ENCODE measurements around the gene USH2A. TPM values are rescaled to one million over a fixed set of nuclear protein-coding genes. Genes with fewer than 3 reads are reported as not detected.
A peak's percentile ranks its signal among the peaks of the same experiment; 100 is the strongest.

USH2A gene
- total RNA-seq, 1 donor from 2014 or later: not detected

DNA sequence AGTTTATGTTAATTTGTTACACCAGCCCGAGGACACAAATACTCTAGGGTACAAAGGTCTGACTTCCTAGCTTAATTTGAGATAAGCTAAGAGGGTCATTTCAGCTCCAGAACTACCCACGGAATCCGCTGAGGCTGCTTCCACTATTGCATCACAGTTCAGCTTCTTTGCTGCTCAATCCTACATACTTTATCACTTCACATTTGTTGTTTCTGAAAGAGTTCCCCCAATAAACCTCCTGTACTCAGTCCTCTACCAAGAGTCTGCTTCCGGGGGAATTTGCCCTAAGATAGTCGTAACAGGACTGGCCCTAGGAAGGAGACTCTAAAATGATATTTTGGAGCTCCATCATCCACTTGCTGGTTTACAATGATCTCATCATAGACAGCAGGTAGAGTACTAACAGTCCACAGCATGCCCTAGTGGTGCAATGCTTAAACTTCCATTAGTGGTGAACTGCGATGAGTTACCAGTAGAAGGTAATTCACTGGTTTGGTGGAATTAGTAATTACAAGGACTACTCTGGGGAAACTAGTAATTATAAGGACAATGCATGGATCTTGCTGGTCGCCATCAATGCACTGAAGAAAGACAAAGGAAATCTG, 229.3 kb downstream of the USH2A start:
- TF ChIP-seq, protein P1, sequence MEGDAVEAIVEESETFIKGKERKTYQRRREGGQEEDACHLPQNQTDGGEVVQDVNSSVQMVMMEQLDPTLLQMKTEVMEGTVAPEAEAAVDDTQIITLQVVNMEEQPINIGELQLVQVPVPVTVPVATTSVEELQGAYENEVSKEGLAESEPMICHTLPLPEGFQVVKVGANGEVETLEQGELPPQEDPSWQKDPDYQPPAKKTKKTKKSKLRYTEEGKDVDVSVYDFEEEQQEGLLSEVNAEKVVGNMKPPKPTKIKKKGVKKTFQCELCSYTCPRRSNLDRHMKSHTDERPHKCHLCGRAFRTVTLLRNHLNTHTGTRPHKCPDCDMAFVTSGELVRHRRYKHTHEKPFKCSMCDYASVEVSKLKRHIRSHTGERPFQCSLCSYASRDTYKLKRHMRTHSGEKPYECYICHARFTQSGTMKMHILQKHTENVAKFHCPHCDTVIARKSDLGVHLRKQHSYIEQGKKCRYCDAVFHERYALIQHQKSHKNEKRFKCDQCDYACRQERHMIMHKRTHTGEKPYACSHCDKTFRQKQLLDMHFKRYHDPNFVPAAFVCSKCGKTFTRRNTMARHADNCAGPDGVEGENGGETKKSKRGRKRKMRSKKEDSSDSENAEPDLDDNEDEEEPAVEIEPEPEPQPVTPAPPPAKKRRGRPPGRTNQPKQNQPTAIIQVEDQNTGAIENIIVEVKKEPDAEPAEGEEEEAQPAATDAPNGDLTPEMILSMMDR (IDR thresholded peaks at IDR 0.05): peak; percentile 21
- Mint-ChIP-seq H3K4me1 (ENCODE audit: unreplicated experiment) (no peaks in the 10 kb centered on the region), H3K9me3 (ENCODE audit: unreplicated experiment) (no peaks in the 10 kb centered on the region), H3K4me3 (ENCODE audit: unreplicated experiment) (no peak overlapping the region), H3K36me3 (ENCODE audit: unreplicated experiment) (no peaks in the 10 kb centered on the region), H3K27me3 (ENCODE audit: unreplicated experiment) (peaks cover 27% of the 10 kb centered on the region), H3K27ac (ENCODE audit: unreplicated experiment) (no peak overlapping the region)
- DNase-seq (ENCODE audit: extremely low spot score, unreplicated experiment): no peak

DNA sequence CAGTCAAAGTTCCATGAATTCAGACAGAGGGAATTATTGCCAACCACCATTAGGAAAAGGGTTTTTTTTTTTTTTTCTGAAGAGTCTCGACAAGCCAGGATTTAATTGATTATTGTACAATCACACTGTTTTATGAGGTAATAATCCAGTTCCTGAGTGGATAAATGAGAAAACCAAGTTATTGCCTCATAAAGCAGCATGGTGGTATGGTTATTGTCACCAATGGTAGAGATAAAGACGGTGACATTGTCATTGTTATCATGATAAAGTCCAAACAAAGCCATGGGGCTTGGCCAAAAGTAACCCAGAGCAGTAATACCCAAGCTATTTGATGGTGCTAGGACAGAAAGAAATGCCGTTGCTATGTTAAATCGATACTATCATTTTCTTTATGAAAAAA, 232.8 kb downstream of the USH2A start:
- Mint-ChIP-seq H3K27me3 (ENCODE audit: unreplicated experiment) (peaks cover 12% of the 10 kb centered on the region), H3K9me3 (ENCODE audit: unreplicated experiment) (no peaks in the 10 kb centered on the region), H3K4me1 (ENCODE audit: unreplicated experiment) (peaks cover 2% of the 10 kb centered on the region), H3K4me3 (ENCODE audit: unreplicated experiment) (no peak overlapping the region), H3K27ac (ENCODE audit: unreplicated experiment) (no peak overlapping the region), H3K36me3 (ENCODE audit: unreplicated experiment) (no peaks in the 10 kb centered on the region)
- TF ChIP-seq, protein P1 (IDR thresholded peaks at IDR 0.05): no peak
- DNase-seq (ENCODE audit: extremely low spot score, unreplicated experiment): no peak

DNA sequence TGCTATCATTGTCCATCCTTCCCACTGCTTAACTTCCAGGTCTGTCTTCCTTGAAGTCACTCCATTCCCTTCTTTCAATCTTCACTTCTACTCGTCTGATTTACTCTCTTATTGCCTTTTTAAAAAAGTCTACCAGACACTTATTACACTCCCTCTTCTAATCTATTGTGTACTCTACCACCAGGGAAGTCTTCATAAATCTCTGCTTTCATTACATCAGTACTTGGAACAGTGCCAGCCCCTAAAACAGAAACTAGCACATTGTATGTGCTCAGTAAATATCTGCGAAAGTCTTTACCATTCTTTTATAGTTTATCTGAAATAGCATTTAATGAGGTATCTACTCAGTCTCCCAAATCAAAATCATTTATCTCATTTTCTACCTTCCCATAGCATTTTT, 236.4 kb downstream of the USH2A start:
- Mint-ChIP-seq H3K9me3 (ENCODE audit: unreplicated experiment) (no peaks in the 10 kb centered on the region), H3K27me3 (ENCODE audit: unreplicated experiment) (peaks cover 3% of the 10 kb centered on the region), H3K4me1 (ENCODE audit: unreplicated experiment) (peaks cover 17% of the 10 kb centered on the region), H3K36me3 (ENCODE audit: unreplicated experiment) (no peaks in the 10 kb centered on the region), H3K27ac (ENCODE audit: unreplicated experiment) (no peak overlapping the region), H3K4me3 (ENCODE audit: unreplicated experiment) (no peak overlapping the region)
- TF ChIP-seq, protein P1 (IDR thresholded peaks at IDR 0.05): no peak
- DNase-seq (ENCODE audit: extremely low spot score, unreplicated experiment): no peak

DNA sequence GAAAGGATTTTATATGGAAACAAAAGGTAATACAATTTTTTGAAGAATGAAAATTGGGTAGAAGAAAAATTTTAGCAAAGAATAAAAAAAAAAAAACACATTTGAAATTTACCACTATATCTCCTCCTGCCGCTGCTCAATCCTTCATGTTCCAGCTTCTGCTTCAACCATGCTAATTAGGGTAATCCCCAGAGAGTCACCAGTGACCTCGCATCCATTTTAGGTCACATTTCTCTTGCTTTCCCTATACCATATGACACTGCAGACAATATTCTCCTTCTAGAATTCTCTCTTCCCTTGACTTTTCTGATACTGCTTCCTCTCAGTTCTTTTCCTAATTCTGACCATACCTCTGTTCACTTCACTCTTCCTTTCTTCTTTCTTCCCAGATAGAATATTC, 237.1 kb downstream of the USH2A start:
- no peak overlapping the region for H3K27ac Mint-ChIP-seq (ENCODE audit: unreplicated experiment)
- H3K4me3 Mint-ChIP-seq (ENCODE audit: unreplicated experiment): no peak overlapping the region
- TF ChIP-seq, protein P1 (IDR thresholded peaks at IDR 0.05): no peak
- peaks cover 18% of the 10 kb centered on the region for H3K4me1 Mint-ChIP-seq (ENCODE audit: unreplicated experiment)
- DNase-seq (ENCODE audit: extremely low spot score, unreplicated experiment): no peak
- H3K9me3 Mint-ChIP-seq (ENCODE audit: unreplicated experiment): no peaks in the 10 kb centered on the region
- no peaks in the 10 kb centered on the region for H3K36me3 Mint-ChIP-seq (ENCODE audit: unreplicated experiment)
- H3K27me3 Mint-ChIP-seq (ENCODE audit: unreplicated experiment): peaks cover 3% of the 10 kb centered on the region

DNA sequence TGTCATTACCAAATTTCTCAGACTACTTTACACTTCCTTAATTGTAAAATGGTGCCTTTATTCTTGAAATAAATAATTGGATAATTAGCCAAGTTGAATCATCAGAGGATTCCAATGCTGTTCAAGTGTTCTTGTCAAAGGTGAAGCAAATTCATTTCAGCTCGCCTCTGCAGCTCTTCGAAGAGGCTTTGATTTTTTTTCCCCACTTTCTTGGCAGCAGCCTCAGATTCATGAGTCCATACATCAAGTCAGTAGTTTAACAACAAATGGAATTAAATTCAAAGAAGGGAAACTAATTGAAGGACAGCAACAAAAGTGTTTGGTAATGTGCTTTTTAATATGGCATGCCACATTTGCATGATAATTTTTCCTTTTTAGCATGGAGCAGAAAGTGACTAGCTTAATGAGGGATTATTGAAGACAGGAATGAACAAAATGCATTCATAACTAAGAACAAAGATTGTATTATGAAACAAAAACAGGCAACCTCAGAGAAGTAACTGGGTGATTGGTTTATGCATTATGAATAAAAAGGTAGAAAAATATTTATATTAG, 239.0 kb downstream of the USH2A start:
- Mint-ChIP-seq H3K4me3 (ENCODE audit: unreplicated experiment) (no peak overlapping the region), H3K27me3 (ENCODE audit: unreplicated experiment) (peaks cover 3% of the 10 kb centered on the region), H3K9me3 (ENCODE audit: unreplicated experiment) (no peaks in the 10 kb centered on the region), H3K4me1 (ENCODE audit: unreplicated experiment) (peaks cover 18% of the 10 kb centered on the region), H3K36me3 (ENCODE audit: unreplicated experiment) (no peaks in the 10 kb centered on the region), H3K27ac (ENCODE audit: unreplicated experiment) (no peak overlapping the region)
- TF ChIP-seq, protein P1 (IDR thresholded peaks at IDR 0.05): no peak
- no peak for DNase-seq (ENCODE audit: extremely low spot score, unreplicated experiment)
